MV-4-11 (cell line): ENCODE measurements around the gene DUX4.
"Not testable (repeated sequence)": the region's sequence is repeated elsewhere in the genome, so short reads cannot be mapped to it uniquely, and the experiment has no call there.

Source experiments
- DNase-seq: peaks from one replicate; lab custom pipeline; 2025; lab: John Stamatoyannopoulos, UW

Gene DUX4

DNA sequence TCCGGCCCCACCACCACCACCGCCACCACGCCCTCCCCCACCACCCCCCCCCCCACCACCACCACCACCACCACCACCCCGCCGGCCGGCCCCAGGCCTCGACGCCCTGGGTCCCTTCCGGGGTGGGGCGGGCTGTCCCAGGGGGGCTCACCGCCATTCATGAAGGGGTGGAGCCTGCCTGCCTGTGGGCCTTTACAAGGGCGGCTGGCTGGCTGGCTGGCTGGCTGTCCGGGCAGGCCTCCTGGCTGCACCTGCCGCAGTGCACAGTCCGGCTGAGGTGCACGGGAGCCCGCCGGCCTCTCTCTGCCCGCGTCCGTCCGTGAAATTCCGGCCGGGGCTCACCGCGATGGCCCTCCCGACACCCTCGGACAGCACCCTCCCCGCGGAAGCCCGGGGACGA is at the start of gene DUX4:
TSS of gene DUX4 (plus strand) at position 347 of the 400 bp plus-strand sequence. CDS start at position 347, 0 bp downstream.
- DNase-seq, result not testable (repeated sequence)

DNA sequence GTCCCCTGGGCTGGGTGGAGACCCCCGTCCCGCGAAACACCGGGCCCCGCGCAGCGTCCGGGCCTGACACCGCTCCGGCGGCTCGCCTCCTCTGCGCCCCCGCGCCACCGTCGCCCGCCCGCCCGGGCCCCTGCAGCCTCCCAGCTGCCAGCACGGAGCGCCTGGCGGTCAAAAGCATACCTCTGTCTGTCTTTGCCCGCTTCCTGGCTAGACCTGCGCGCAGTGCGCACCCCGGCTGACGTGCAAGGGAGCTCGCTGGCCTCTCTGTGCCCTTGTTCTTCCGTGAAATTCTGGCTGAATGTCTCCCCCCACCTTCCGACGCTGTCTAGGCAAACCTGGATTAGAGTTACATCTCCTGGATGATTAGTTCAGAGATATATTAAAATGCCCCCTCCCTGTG is 1.9 kb downstream of the DUX4 start:
- not testable (repeated sequence) for DNase-seq

DNA sequence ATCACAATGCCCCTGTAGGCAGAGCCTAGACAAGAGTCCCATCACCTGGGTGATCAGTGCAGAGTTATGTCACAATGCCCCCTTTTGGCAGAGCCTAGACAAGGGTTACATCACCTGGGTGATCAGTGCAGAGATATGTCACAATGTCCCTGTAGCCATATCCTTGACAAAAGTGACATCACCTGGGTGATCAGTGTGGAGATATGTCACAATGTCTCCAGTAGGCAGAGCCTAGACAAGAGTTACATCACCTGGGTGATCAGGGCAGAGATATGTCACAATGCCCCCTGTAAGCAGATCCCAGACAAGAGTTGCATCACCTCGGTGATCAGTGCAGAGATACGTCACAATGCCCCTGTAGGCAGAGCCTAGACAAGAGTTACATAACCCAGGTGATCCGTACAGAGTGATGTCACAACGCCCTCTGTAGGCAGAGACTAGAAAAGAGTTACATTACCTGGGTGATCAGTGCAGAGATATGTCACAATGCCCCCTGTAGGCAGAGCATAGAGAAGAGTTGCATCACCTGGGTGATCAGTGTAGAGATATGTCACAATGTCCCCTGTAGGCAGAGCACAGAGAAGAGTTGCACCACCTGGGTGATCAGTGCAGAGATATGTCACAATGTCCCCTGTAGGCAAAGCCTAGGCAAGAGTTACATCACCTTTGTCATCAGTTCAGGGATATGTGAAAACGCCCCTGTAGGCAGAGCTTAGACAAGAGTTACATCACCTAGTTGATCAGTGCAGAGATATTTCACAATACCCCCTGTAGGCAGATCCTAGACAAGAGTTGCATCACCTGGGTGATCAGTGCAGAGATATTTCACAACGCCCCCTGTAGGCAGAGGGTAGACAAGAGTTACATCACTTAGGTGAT is 4.4 kb downstream of the DUX4 start:
- not testable (repeated sequence) for DNase-seq

DNA sequence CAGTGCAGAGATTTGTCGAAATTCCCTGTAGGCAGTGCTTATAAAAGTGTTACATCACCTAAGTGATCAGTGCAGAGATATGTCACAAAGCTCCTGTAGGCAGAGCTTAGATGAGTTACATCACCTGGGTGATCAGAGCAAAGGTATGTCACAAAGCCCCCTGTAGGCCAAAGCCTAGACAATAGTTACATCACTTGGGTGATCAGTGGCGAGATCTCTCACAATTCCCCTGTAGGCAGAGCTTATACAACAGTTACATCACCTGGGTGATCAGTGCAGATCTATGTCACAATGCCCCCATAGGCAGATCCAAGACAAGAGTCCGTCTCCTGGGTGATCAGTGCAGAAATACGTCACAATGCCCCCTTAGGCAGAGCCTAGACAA is 5.0 kb downstream of the DUX4 start:
- DNase-seq, result not testable (repeated sequence)

DNA sequence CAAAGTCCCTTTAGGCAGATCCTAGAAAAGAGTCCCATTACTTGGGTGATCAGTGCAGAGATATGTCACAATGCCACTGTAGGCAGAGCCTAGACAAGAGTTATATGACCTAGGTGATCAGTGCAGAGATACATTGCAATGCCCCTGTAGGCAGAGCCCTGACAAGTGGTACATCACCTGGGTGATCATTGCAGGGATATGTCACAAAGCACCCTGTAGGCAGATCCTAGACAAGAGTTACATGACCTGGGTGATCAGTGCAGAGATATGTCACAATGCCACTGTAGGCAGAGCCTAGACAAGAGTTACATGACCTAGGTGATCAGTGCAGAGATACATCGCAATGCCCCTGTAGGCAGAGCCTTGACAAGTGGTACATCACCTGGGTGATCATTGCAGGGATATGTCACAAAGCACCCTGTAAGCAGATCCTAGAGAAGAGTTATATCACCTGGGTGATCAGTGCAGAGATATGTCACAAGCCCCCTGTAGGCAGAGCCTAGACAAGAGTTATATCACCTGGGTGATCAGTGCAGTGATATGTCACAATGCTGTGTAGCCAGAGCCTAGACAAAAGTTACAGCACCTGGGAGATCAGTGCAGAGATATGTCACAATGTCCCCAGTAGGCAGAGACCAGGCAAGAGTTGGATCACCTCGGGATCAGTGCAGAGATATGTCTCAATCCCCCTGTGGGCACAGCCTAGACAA is 5.6 kb downstream of the DUX4 start:
- not testable (repeated sequence) for DNase-seq

DNA sequence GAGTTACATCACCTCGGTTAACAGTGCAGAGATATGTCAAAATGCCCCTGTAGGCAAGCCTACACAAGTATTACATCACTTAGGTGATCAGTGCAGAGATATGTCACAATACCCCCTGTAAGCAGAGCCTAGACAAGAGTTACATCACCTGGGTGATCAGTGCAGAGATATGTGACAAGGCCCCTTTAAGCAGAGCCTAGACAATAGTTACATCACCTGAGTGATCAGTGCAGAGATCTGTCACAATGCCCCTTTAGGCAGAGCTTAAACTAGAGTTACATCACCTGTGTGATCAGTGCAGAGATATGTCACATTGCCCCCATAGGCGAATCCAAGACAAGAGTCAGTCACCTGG is 6.1 kb downstream of the DUX4 start:
- DNase-seq, result not testable (repeated sequence)

DNA sequence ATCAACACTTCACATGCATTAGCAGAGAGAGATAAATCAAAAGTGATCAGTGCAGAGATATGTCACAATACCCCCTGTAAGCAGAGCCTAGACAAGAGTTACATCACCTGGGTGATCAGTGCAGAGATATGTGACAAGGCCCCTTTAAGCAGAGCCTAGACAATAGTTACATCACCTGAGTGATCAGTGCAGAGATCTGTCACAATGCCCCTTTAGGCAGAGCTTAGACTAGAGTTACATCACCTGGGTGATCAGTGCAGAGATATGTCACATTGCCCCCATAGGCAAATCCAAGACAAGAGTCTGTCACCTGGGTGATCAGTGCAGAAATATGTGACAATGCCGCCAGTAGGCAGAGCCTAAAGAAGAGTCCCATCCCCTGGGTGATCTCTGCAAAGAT is 7.4 kb downstream of the DUX4 start:
- DNase-seq, result not testable (repeated sequence)

DNA sequence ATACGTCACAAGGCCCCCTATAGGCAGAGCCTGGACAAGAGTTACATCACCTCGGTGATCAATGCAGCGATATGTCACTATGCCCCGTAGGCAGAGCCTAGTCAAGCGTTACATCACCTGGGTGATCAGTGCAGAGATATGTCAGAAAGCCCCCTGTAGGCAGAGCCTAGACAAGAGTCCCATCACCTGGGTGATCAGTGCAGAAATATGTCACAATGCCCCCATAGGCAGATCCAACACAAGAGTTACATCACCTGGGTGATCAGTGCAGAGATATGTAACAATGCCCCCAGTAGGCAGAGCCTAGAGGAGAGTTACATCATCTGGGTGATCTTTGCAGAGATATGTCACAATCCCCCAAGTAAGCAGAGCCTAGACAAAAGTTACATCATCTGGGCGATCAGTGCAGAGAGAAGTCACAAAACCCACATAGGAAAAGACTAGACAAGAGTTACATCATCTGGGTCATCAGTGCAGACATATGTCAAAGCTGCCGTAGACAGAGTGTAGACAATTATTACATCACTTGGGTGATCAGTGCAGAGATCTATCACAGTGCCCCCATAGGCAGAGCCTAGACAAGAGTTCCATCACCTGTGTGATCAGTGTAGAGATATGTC is 8.0 kb downstream of the DUX4 start:
- not testable (repeated sequence) for DNase-seq

DNA sequence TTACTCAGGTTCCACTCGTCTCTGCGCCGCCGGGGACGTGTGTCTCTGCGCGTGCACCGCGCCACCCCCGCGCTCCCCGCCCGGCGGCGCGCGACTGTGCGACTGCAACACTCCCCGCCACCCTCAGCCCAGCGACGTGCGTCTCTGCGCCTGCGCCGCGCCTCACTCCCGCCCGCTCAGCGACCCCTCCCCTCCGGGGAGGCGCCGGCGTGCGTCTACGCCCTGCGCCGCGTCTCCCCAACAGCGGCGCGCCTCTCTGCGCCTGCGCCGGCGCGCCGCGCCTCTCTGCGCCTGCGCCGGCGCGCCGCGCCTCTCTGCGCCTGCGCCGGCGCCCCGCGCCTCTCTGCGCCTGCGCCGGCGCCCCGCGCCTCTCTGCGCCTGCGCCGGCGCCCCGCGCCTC is 29.9 kb downstream of the DUX4 start:
- DNase-seq, result not testable (repeated sequence)
